Duodenal mucosa (tissue), 2 donors: ENCODE measurements around the gene RBM47.

ENCODE experiments used
- H3K27ac ChIP-seq: one replicate; pipeline ENCODE4 v1.7.0; 2013; ENCODE audit warnings: low read depth, low read length
- H3K27me3 ChIP-seq, 2 donors: one replicate each; pipeline ENCODE4 v1.7.0; 2013; ENCODE audit warnings: low read length in 2 of 2, control low read depth in 1 of 2; ENCODE audit not compliant: insufficient read depth in 2 of 2, control insufficient read depth in 1 of 2
- H3K36me3 ChIP-seq, 2 donors: one replicate each; pipeline ENCODE4 v1.7.0; 2013; ENCODE audit warnings: low read length in 2 of 2, control low read depth in 1 of 2; ENCODE audit not compliant: insufficient read depth in 2 of 2, control insufficient read depth in 1 of 2
- H3K4me1 ChIP-seq, 2 donors: one replicate each; pipeline ENCODE4 v1.7.0; 2013; ENCODE audit warnings: low read length in 2 of 2, control low read depth in 1 of 2; ENCODE audit not compliant: insufficient read depth in 2 of 2, control insufficient read depth in 1 of 2
- H3K4me3 ChIP-seq, 2 donors: one replicate each; pipeline ENCODE4 v1.7.0; 2013; ENCODE audit warnings: low read length in 2 of 2, low read depth in 1 of 2
- H3K9ac ChIP-seq, 2 donors: one replicate each; pipeline ENCODE4 v1.7.0; 2013; ENCODE audit warnings: low read length in 2 of 2, low read depth in 1 of 2
- H3K9me3 ChIP-seq, 2 donors: one replicate each; pipeline ENCODE4 v1.7.0; 2013; ENCODE audit warnings: low read length in 2 of 2, control low read depth in 1 of 2; ENCODE audit not compliant: control insufficient read depth in 1 of 2

RBM47 gene

GRCh38 chr4:40506066-40506465, 123.6 kb downstream of the RBM47 start:
- Histone ChIP-seq H3K27ac (no peak overlapping the region), H3K36me3 (peaks cover 11 to 30% of the 10 kb centered on the region in 2 donors), H3K9me3 (no peaks in the 10 kb centered on the region), H3K4me1 (peaks cover 23 to 45% of the 10 kb centered on the region in 2 donors), H3K4me3 (no peak overlapping the region), H3K27me3 (no peaks in the 10 kb centered on the region), H3K9ac (peak overlapping the region in 1 of 2 donors; percentile 20)

- H3K4me3 ChIP-seq: no peak overlapping the region
- H3K27ac ChIP-seq: no peak overlapping the region
- H3K4me1 ChIP-seq: peaks cover 19 to 31% of the 10 kb centered on the region in 2 donors
- H3K9ac ChIP-seq: no peak overlapping the region
- H3K27me3 ChIP-seq: no peaks in the 10 kb centered on the region
- peaks cover 4 to 22% of the 10 kb centered on the region in 2 donors for H3K36me3 ChIP-seq
- no peaks in the 10 kb centered on the region for H3K9me3 ChIP-seq
Observed at GRCh38 chr4:40502934-40503333, 126.7 kb downstream of the RBM47 start.

- H3K9me3 ChIP-seq: no peaks in the 10 kb centered on the region
- no peak overlapping the region for H3K4me3 ChIP-seq
- H3K36me3 ChIP-seq: peaks cover 4 to 22% of the 10 kb centered on the region in 2 donors
- no peak overlapping the region for H3K27ac ChIP-seq
- no peaks in the 10 kb centered on the region for H3K27me3 ChIP-seq
- H3K9ac ChIP-seq: no peak overlapping the region
- peaks cover 19 to 31% of the 10 kb centered on the region in 2 donors for H3K4me1 ChIP-seq
Observed at GRCh38 chr4:40502220-40502619, 127.4 kb downstream of the RBM47 start.

GRCh38 chr4:40500781-40501180, 128.9 kb downstream of the RBM47 start:
- no peak overlapping the region for H3K27ac ChIP-seq
- H3K27me3 ChIP-seq: no peaks in the 10 kb centered on the region
- no peak overlapping the region for H3K9ac ChIP-seq
- no peaks in the 10 kb centered on the region for H3K9me3 ChIP-seq
- peaks cover 18 to 20% of the 10 kb centered on the region in 2 donors for H3K4me1 ChIP-seq
- no peak overlapping the region for H3K4me3 ChIP-seq
- peaks cover 4 to 25% of the 10 kb centered on the region in 2 donors for H3K36me3 ChIP-seq

GRCh38 chr4:40493160-40493559, 136.5 kb downstream of the RBM47 start:
- no peaks in the 10 kb centered on the region for H3K9me3 ChIP-seq
- H3K9ac ChIP-seq: no peak overlapping the region
- H3K4me1 ChIP-seq: peaks cover 42 to 45% of the 10 kb centered on the region in 2 donors
- H3K27ac ChIP-seq: no peak overlapping the region
- H3K27me3 ChIP-seq: no peaks in the 10 kb centered on the region
- H3K36me3 ChIP-seq: peaks cover 0 to 7% of the 10 kb centered on the region in 2 donors
- no peak overlapping the region for H3K4me3 ChIP-seq

- H3K27ac ChIP-seq: no peak overlapping the region
Observed at GRCh38 chr4:40492691-40493090, 137.0 kb downstream of the RBM47 start.

GRCh38 chr4:40490481-40490880, 139.2 kb downstream of the RBM47 start:
- no peaks in the 10 kb centered on the region for H3K9me3 ChIP-seq
- peaks cover 0 to 3% of the 10 kb centered on the region in 2 donors for H3K36me3 ChIP-seq
- H3K4me3 ChIP-seq: no peak overlapping the region
- H3K27ac ChIP-seq: no peak overlapping the region
- no peaks in the 10 kb centered on the region for H3K27me3 ChIP-seq
- peaks cover 42 to 48% of the 10 kb centered on the region in 2 donors for H3K4me1 ChIP-seq
- H3K9ac ChIP-seq: no peak overlapping the region

More at GRCh38 chr4:40492691-40493090, 137.0 kb downstream of the RBM47 start:
- H3K9ac ChIP-seq: no peak overlapping the region
- peaks cover 0 to 7% of the 10 kb centered on the region in 2 donors for H3K36me3 ChIP-seq
- no peak overlapping the region for H3K4me3 ChIP-seq
- peaks cover 42 to 45% of the 10 kb centered on the region in 2 donors for H3K4me1 ChIP-seq
- no peaks in the 10 kb centered on the region for H3K9me3 ChIP-seq
- H3K27me3 ChIP-seq: no peaks in the 10 kb centered on the region

- H3K27ac ChIP-seq: no peak overlapping the region
- no peak overlapping the region for H3K4me3 ChIP-seq
- peaks cover 42 to 50% of the 10 kb centered on the region in 2 donors for H3K4me1 ChIP-seq
- no peak overlapping the region for H3K9ac ChIP-seq
- no peaks in the 10 kb centered on the region for H3K9me3 ChIP-seq
- H3K36me3 ChIP-seq: peaks cover 0 to 3% of the 10 kb centered on the region in 2 donors
- no peaks in the 10 kb centered on the region for H3K27me3 ChIP-seq
Observed at GRCh38 chr4:40489961-40490360, 139.7 kb downstream of the RBM47 start.

GRCh38 chr4:40486534-40486933, 143.1 kb downstream of the RBM47 start:
- Histone ChIP-seq H3K36me3 (peaks cover 0 to 6% of the 10 kb centered on the region in 2 donors), H3K27ac (no peak overlapping the region), H3K4me1 (peaks cover 33 to 40% of the 10 kb centered on the region in 2 donors), H3K4me3 (no peak overlapping the region), H3K27me3 (no peaks in the 10 kb centered on the region), H3K9me3 (no peaks in the 10 kb centered on the region), H3K9ac (no peak overlapping the region)

GRCh38 chr4:40484346-40485090, 145.1 kb downstream of the RBM47 start:
- Histone ChIP-seq H3K4me3 (no peak overlapping the region), H3K9ac (no peak overlapping the region), H3K9me3 (no peaks in the 10 kb centered on the region), H3K36me3 (peaks cover 0 to 6% of the 10 kb centered on the region in 2 donors), H3K4me1 (peaks cover 20 to 32% of the 10 kb centered on the region in 2 donors), H3K27ac (no peak overlapping the region), H3K27me3 (no peaks in the 10 kb centered on the region)
